GM18505 (cell line): ENCODE results near the gene MCOLN2.
"Not testable (repeated sequence)": the region's sequence is repeated elsewhere in the genome, so short reads cannot be mapped to it uniquely, and the experiment has no call there.

Source experiments
- ATAC-seq: cut with Tn5 transposase; IDR thresholded peaks from one replicate; pipeline ENCODE4 v1.9.1; 2021; ENCODE audit not compliant: unreplicated experiment
- POLR2A ChIP-seq: IDR thresholded peaks from 4 replicates; pipeline ENCODE4 v1.6.1; 2011; ENCODE audit warnings: borderline replicate concordance; ENCODE audit not compliant: insufficient read depth, insufficient read length; ENCODE audit errors: extremely low read depth

MCOLN2 gene

DNA sequence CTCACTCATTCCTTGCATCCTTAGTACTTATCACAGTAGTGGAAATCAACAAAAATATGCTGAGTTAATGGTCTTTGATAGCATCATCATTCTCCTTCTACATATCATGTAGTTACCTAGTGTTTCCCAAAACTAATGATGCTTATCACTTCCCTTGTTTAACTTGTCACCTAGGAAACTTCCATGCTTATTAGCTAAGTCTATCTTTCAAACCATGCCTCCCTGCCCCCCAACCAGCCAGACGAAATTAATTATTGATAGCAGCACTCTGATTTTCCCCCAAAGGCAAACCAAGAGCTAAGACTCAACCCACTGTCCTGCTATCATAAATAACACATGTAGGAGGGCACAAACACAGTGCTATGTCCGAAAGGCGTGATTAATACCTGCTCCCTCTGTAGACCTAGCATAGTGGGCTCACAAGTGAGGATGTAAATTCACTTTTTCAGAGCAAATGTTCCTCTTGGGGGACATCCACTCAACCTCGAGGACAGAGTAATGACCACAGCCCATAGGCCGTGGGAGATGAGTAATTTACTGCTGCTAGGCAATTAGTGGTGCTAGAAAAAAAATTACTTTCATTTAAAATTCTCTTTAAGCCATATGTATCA is 78.1 kb downstream of the MCOLN2 start:
- ATAC-seq = no peak

DNA sequence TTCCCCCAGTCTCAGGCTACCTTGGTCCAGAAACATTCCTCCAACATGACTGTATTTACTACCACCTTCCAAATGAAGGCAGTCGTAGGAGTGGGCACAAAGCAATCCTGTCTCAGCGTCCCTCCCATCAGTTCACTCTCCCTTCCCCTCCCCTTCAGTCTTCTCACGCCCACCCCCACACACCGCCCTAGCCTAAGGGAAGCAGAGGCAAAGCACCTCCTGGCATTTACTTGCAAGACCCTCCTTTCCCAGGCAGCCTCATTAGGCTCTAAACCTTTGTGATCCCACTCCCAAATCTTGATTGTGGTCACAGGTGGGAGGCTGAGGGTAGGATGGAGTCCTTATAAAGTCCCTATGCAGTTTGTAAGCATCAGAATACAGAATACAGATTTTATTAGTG is 80.0 kb downstream of the MCOLN2 start:
- TF ChIP-seq POLR2A = no peak

More for the DNA sequence above, 78.1 kb downstream of the MCOLN2 start:
- TF ChIP-seq POLR2A = no peak

DNA sequence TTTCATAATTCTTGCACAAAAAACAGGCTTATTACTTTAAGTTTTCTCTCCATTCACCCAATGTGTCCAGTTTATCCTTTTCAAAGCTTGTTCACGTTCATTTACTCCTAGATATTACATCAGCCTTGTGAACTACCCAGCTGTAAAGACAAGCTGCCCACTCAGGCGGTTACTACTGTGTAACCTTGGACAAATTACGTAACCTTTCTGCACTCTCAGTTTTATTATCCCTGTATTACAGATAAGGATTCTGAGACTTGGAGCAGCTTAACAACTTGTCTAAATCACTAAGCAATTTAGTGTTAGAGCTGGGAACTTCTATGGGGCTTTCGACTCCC is 83.4 kb downstream of the MCOLN2 start:
- TF ChIP-seq POLR2A = no peak
- ATAC-seq = no peak

More for the DNA sequence above, 80.0 kb downstream of the MCOLN2 start:
- no peak for ATAC-seq

DNA sequence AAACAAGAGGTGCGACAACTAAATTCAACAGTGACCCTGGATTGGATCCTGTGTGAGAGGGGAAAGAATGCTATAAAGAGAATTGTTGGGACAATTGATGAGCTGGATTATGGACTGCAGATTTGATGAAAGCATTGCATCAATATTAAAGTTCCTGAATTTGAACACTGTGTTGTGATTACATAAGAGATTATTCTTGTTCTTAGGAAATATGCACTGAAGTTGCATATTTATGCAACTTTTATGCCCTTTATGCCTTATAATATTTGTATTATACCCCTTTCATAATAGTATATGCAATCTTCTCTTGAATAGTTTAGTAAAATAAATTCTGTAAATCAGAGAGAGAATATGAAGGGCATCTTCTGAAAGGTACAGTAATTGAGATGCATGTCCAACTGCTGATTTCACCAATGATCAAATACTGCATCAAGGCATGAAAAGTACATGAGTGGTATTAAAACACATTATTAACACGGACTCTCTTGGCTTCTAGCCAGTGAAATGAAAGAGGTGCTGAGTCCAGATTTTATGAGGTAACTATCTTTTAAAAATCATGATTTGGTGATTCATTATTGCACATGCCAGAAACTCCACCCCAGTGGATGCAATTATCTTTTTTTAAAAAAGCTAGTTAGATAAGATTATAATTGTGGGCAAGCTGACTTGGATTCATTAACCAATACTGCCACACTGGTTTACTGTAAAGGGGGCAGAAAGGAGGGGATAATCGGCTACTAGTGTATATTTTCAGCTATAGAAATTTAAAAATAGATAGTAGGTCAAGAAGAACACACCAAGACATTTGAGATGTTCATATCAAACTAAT is 84.0 kb downstream of the MCOLN2 start:
- no peak for TF ChIP-seq POLR2A
- ATAC-seq = no peak

DNA sequence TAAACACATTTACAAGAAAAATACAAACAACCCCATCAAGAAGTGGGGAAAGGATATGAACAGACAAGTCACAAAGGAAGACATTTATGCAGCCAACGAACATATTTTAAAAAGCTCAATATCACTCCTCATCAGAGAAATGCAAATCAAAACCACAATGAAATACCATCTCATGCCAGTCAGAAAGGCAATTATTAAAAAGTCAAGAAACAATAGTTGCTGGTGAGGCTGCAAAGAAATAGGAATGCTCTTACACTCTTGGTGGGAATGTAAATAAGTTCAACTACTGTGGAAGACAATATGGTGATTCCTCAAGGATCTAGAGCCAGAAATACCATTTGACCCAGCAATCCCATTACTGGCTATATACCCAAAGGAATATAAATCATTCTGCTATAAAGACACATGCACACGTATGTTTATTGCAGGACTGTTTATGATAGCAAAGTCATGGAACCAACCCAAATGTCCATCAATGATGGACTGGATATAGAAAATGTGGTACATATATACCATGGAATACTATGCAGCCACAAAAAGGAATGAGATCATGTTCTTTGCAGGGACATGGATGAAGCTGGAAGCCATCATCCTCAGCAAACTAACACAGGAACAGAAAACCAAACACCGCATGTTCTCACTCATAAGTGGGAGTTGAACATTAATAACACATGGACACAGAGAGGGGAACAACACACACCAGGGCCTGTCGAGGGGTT is 88.0 kb downstream of the MCOLN2 start:
- ATAC-seq = not testable (repeated sequence)

DNA sequence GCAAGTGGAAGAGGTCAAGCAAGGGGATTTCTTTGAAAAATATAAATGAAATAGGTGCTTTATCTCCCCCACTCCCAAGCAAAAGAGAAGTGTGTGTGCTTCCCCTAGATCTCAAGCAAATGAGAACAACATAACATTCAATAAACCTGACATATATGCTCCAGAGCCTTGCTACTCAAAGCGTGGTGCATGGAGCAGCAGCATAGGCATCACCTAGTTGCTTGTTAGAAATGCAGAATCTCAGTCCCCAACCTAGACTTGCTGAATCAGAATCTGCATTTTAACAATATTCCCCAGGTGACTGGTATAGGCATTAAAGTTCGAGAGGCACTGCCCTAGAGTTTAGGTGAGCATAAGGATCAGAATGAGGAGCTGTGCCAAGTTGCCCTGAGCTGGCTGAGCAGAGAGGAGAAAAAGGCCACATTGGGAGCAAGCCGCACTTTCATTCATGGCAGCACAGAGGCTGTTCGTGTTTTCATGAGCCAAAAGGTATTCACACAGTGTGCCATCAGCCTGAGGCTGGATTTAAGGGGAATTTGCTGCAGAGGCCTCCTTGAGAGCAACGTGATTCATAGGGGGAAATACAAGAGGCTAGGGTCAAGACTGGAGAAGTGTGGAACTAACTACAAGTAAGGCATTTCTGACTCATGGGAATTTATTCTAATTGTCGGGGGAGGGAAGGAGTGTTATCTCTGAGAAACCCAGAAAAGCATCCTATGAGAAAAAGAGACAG is 89.7 kb downstream of the MCOLN2 start:
- no peak for ATAC-seq
- no peak for TF ChIP-seq POLR2A

DNA sequence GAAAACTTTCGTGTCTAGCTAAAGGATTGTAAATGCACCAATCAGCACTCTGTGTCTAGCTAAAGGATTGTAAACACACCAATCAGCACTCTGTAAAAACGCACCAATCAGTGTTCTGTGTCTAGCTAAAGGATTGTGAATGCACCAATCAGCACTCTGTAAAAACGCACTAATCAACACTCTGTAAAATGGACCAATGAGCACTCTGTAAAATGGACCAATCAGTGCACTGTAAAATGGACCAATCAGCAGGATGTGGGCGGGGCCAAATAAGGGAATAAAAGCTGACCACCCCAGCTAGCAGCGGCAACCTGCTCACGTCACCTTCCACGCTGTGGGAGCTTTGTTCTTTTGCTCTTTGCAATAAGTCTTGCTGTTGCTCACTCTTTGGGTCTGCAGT is 94.2 kb downstream of the MCOLN2 start:
- not testable (repeated sequence) for ATAC-seq

DNA sequence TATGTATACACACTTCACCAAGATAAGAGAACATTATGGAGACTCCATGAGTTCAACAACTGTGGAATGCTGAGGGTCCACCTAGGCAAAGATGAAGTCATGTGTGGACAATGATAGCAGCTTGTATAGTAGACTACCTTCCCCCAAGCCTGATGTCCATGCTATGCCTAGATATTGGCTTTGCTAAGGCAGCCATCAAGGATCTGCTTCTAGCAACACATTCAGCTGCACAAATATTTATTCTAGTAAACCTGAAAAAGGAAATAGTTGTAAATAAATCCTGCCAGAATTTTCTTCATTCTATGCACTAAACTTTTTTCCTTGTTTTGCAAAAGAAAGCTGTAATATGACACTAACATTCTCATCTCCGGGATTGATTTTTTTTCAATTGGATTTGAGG is 96.9 kb downstream of the MCOLN2 start:
- no peak for ATAC-seq

DNA sequence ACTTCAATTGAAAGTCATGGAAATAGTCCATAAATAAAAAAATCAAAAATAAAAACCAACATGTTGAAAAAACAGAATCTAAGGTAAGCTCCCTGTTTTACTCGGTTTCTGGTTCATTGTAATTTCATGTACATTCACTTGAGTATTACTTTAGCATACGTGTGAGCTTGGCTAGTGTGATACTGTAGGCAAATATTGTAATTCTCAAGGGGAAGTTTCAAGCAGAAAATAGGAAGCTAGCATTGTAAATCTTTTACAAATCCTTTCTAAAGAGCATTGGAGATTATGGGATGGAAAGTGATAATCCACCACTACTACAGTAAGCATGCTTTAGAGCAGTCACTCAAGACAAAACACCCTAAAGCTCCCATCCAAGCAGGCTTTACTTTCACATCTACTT is 100.6 kb downstream of the MCOLN2 start:
- ATAC-seq = no peak

More for the DNA sequence above, 96.9 kb downstream of the MCOLN2 start:
- no peak for TF ChIP-seq POLR2A

DNA sequence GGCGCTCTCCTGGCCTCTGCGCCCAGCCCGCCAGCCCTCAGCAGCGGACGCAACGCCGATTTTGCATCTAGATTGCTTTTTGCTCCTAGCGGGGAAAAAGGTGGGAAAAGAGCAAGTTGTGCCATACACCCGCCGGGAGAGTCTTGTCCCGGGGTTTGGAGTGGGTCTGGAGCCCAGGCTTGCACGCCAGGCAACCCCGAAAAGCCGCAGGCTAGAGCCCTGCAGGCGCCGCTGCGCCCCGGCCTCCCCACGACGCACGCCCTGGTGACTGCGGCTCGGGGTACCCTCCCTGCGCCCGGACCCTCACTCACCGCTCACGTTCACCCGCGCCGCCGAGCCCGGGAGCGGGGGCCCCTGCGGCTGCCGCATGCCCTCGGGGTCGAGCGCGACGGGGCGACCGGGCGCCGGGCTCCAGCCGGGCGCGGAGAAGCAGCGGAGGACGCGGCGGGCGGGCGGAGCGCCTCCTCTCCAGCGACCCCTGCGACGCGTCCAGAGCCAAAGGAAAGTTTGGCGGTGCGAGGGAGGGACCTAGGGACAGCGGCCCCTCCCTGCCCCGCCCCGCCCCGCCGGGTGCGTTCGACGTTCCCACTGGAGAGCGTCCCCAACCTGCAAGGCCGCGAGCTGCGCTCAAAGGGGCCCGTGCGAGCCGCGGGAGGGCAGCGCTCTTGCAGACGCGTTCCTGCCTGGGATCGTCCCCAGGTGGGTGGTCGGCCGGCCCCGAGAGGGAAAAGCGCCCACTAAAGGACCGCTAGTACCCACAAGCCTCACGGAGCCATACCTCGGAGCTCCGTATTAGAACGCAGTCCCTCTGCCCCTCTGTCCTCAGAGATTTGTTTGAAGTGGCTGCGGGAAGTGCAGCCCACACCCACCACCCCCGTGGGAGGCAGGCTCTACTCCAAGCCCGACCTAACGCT is 104.0 kb downstream of the MCOLN2 start, which contains the start of gene LPAR3:
Gene LPAR3, minus strand, starts transcription at position 502 of the 914 bp plus-strand sequence. CDS start 27,086 bp downstream, outside the sequence.
- no peak for TF ChIP-seq POLR2A
- ATAC-seq = no peak

More for the DNA sequence above, 100.6 kb downstream of the MCOLN2 start:
- TF ChIP-seq POLR2A = no peak

DNA sequence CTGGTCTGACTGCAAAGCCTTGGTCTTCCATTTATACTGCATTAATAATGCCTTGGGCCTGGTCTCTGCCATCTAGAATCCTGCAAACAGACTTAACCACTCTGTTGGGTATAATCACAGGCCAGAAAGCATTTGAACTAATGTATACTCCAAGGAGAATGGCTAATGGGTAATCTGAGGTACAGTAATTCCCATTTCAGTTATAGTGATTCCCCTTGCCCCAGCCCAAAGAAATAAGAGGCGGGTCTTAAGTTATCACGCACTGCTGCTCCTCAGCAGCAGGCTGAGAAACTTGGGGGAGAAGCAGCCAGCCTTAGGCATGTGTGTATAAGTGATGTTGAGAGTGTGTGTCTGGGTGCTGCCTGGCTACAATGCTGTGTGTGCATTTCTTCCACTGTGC is 106.3 kb downstream of the MCOLN2 start:
- TF ChIP-seq POLR2A = no peak
- ATAC-seq = no peak

DNA sequence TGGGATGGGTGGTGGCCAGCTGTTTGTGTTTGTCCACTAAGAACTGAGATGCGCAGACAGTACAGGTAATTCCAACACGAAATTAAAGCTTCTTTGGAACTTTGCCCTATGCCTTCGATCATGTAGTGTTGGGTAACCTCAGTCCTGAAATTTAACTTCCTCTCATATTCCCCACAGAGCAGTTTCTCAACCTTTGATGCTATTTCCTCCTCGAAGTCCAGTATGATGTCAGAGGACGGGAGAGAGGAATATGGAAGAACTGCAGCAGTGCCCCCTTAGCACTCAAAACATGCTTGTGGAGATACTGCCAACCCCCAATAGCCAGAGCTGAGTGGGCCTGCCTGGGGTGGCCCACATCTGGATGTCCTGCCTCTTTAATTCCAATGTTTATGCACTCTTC is 107.5 kb downstream of the MCOLN2 start:
- ATAC-seq = no peak
- no peak for TF ChIP-seq POLR2A
